Measurements from ENCODE around the gene CATSPER2.
"Not testable (repeated sequence)": the region's sequence is repeated elsewhere in the genome, so short reads cannot be mapped to it uniquely, and the experiment has no call there.

CATSPER2 gene

GRCh38 chr15:43648649-43649429 lies at the start of gene CATSPER2:
CATSPER2 (minus strand) TSS chr15:43648844; CDS start chr15:43648061, 783 bp downstream.
- no peak within 1 kb of the TSS for H3K27ac ChIP-seq
- H3K4me3 ChIP-seq: no peak within 1 kb of the TSS
- H3K9ac ChIP-seq (ENCODE audit: insufficient read length): no peak within 1 kb of the TSS
- DNase-seq (ENCODE audit: low read depth, low spot score): no peak
- H3K9me3 ChIP-seq (ENCODE audit: low read depth, low read length): no peaks in the 10 kb centered on the region
- TF ChIP-seq EZH2 (IDR thresholded peaks at IDR 0.05) (no peak), POLR2AphosphoS5 (IDR thresholded peaks at IDR 0.05; ENCODE audit: borderline replicate concordance, low read depth, low read length) (no peak), FOXP2 (optimal IDR thresholded peaks at IDR 0.05; ENCODE audit: control extremely low read depth, extremely low read length, insufficient read depth) (no peak)
- no peaks in the 10 kb centered on the region for H3K36me3 ChIP-seq (ENCODE audit: insufficient read depth, low read length)

- not testable (repeated sequence) for H3K9ac ChIP-seq (ENCODE audit: insufficient read length); DNase-seq (ENCODE audit: low read depth, low spot score); H3K36me3 ChIP-seq (ENCODE audit: insufficient read depth, low read length); H3K27ac ChIP-seq; H3K9me3 ChIP-seq (ENCODE audit: low read depth, low read length); H3K4me3 ChIP-seq
Observed at GRCh38 chr15:43693148-43694022, 44.7 kb upstream of the CATSPER2 start, which contains the start of gene CKMT1A. CKMT1A (plus strand) TSS chr15:43693859; CDS start chr15:43694051, 192 bp downstream.

- H3K4me3 ChIP-seq; H3K9ac ChIP-seq (ENCODE audit: insufficient read length); H3K36me3 ChIP-seq (ENCODE audit: insufficient read depth, low read length); H3K9me3 ChIP-seq (ENCODE audit: low read depth, low read length); DNase-seq (ENCODE audit: low read depth, low spot score); H3K27ac ChIP-seq: not testable (repeated sequence)
Observed at GRCh38 chr15:43692679-43693078, 44.0 kb upstream of the CATSPER2 start.

GRCh38 chr15:43689604-43690301 lies 41.1 kb upstream of the CATSPER2 start:
- DNase-seq (ENCODE audit: low read depth, low spot score); H3K9me3 ChIP-seq (ENCODE audit: low read depth, low read length); H3K36me3 ChIP-seq (ENCODE audit: insufficient read depth, low read length); H3K4me3 ChIP-seq; H3K27ac ChIP-seq; H3K9ac ChIP-seq (ENCODE audit: insufficient read length): not testable (repeated sequence)

- not testable (repeated sequence) for H3K27ac ChIP-seq; H3K4me3 ChIP-seq; H3K36me3 ChIP-seq (ENCODE audit: insufficient read depth, low read length); H3K9ac ChIP-seq (ENCODE audit: insufficient read length); DNase-seq (ENCODE audit: low read depth, low spot score); H3K9me3 ChIP-seq (ENCODE audit: low read depth, low read length)
Observed at GRCh38 chr15:43674175-43674574, 25.5 kb upstream of the CATSPER2 start.

- not testable (repeated sequence) for H3K9me3 ChIP-seq (ENCODE audit: low read depth, low read length); H3K36me3 ChIP-seq (ENCODE audit: insufficient read depth, low read length); H3K27ac ChIP-seq; H3K4me3 ChIP-seq; DNase-seq (ENCODE audit: low read depth, low spot score); H3K9ac ChIP-seq (ENCODE audit: insufficient read length)
Observed at GRCh38 chr15:43666177-43666576, 17.5 kb upstream of the CATSPER2 start.

- not testable (repeated sequence) for H3K27ac ChIP-seq; H3K9ac ChIP-seq (ENCODE audit: insufficient read length); H3K36me3 ChIP-seq (ENCODE audit: insufficient read depth, low read length); H3K9me3 ChIP-seq (ENCODE audit: low read depth, low read length); DNase-seq (ENCODE audit: low read depth, low spot score); H3K4me3 ChIP-seq
Observed at GRCh38 chr15:43663333-43663732, 14.7 kb upstream of the CATSPER2 start.

GRCh38 chr15:43662293-43662692 lies 13.6 kb upstream of the CATSPER2 start:
- not testable (repeated sequence) for H3K4me3 ChIP-seq; H3K27ac ChIP-seq; H3K9me3 ChIP-seq (ENCODE audit: low read depth, low read length); H3K36me3 ChIP-seq (ENCODE audit: insufficient read depth, low read length); H3K9ac ChIP-seq (ENCODE audit: insufficient read length); DNase-seq (ENCODE audit: low read depth, low spot score)

GRCh38 chr15:43659727-43660126 lies 11.1 kb upstream of the CATSPER2 start:
- H3K9ac ChIP-seq (ENCODE audit: insufficient read length): not testable (repeated sequence)

GRCh38 chr15:43649430-43649926 lies 834 bp upstream of the CATSPER2 start:
- not testable (repeated sequence) for H3K9ac ChIP-seq (ENCODE audit: insufficient read length)

More at GRCh38 chr15:43659727-43660126, 11.1 kb upstream of the CATSPER2 start:
- not testable (repeated sequence) for H3K4me3 ChIP-seq; H3K27ac ChIP-seq; H3K36me3 ChIP-seq (ENCODE audit: insufficient read depth, low read length); DNase-seq (ENCODE audit: low read depth, low spot score); H3K9me3 ChIP-seq (ENCODE audit: low read depth, low read length)

GRCh38 chr15:43638464-43639204 lies 10.0 kb downstream of the CATSPER2 start:
- H3K9ac ChIP-seq (ENCODE audit: insufficient read length); H3K27ac ChIP-seq; DNase-seq (ENCODE audit: low read depth, low spot score); H3K9me3 ChIP-seq (ENCODE audit: low read depth, low read length); H3K4me3 ChIP-seq; H3K36me3 ChIP-seq (ENCODE audit: insufficient read depth, low read length): not testable (repeated sequence)

More at GRCh38 chr15:43649430-43649926, 834 bp upstream of the CATSPER2 start:
- DNase-seq (ENCODE audit: low read depth, low spot score); H3K27ac ChIP-seq; H3K9me3 ChIP-seq (ENCODE audit: low read depth, low read length); H3K4me3 ChIP-seq; H3K36me3 ChIP-seq (ENCODE audit: insufficient read depth, low read length): not testable (repeated sequence)

- H3K27ac ChIP-seq; H3K4me3 ChIP-seq; H3K9me3 ChIP-seq (ENCODE audit: low read depth, low read length); H3K9ac ChIP-seq (ENCODE audit: insufficient read length); H3K36me3 ChIP-seq (ENCODE audit: insufficient read depth, low read length); DNase-seq (ENCODE audit: low read depth, low spot score): not testable (repeated sequence)
Observed at GRCh38 chr15:43626937-43627336, 21.7 kb downstream of the CATSPER2 start.
